Osteoblast (primary cell): Measurements from ENCODE around the gene PHF23. TPM values are rescaled to one million over a fixed set of nuclear protein-coding genes. Genes with fewer than 3 reads are reported as not detected.

Experiments
- DNase-seq: peaks from one replicate; pipeline ENCODE4 v3.0.0; 2011; ENCODE audit warnings: low spot score, mixed read lengths; ENCODE audit not compliant: insufficient read length; ENCODE audit errors: missing footprints
- H2AFZ ChIP-seq: 2 replicates; pipeline ENCODE4 v1.6.0; 2011; ENCODE audit warnings: mild to moderate bottlenecking, low read length
- H3K27ac ChIP-seq: 2 replicates; pipeline ENCODE4 v1.5.1; 2011; ENCODE audit warnings: mild to moderate bottlenecking, low read depth, low read length, moderate library complexity
- H3K27me3 ChIP-seq: 2 replicates; pipeline ENCODE4 v1.6.0; 2012; ENCODE audit warnings: mild to moderate bottlenecking, control low read depth, inconsistent platforms, low read length, moderate library complexity; ENCODE audit not compliant: insufficient read depth
- H3K36me3 ChIP-seq: 2 replicates; pipeline ENCODE4 v1.5.1; 2011; ENCODE audit warnings: mild to moderate bottlenecking, low read length, control low read depth, moderate library complexity; ENCODE audit not compliant: insufficient read depth
- H3K4me1 ChIP-seq: 2 replicates; pipeline ENCODE4 v1.5.1; 2011; ENCODE audit warnings: mild to moderate bottlenecking, low read length, control low read depth, moderate library complexity; ENCODE audit not compliant: insufficient read depth
- H3K4me2 ChIP-seq: 2 replicates; pipeline ENCODE4 v1.6.0; 2011; ENCODE audit warnings: mild to moderate bottlenecking, low read length; ENCODE audit not compliant: insufficient read depth
- H3K4me3 ChIP-seq: fragments of 200-600 bp; sonication (generic); 3 replicates; pipeline ENCODE4 v1.5.1; 2012; ENCODE audit warnings: mild to moderate bottlenecking, low read length, inconsistent platforms; ENCODE audit not compliant: insufficient read depth
- H3K79me2 ChIP-seq: 2 replicates; pipeline ENCODE4 v1.6.0; 2012; ENCODE audit warnings: mild to moderate bottlenecking, low read length, control low read depth, inconsistent platforms; ENCODE audit not compliant: insufficient read depth
- H3K9me3 ChIP-seq: 2 replicates; pipeline ENCODE4 v1.5.1; 2011; ENCODE audit warnings: low read depth, low read length, control low read depth
- H4K20me1 ChIP-seq: 2 replicates; pipeline ENCODE4 v1.6.0; 2012; ENCODE audit warnings: mild to moderate bottlenecking, low read length, control low read depth; ENCODE audit not compliant: insufficient read depth
- CTCF ChIP-seq: IDR thresholded peaks from 2 replicates; pipeline ENCODE4 v1.5.1; 2011; ENCODE audit warnings: mild to moderate bottlenecking, low read depth, low read length, moderate library complexity; ENCODE audit errors: extremely low read depth
- total RNA-seq: library from RNA; depleted of rRNA; stranded (reverse); fragments of >200 nt; gene quantifications from 2 replicates; pipeline ENCODE4 v1.2.3, GENCODE V29; 2012

PHF23 gene
- total RNA-seq, 1 donor = 53.2 TPM

GRCh38 chr17:7256766-7257456 is 17.7 kb upstream of the PHF23 start:
- Histone ChIP-seq H3K36me3 (peaks cover 41% of the 10 kb centered on the region), H4K20me1 (no peaks in the 10 kb centered on the region), H3K4me1 (peaks cover 16% of the 10 kb centered on the region), H3K9me3 (no peaks in the 10 kb centered on the region), H3K4me3 (no peak overlapping the region), H3K79me2 (peaks cover 16% of the 10 kb centered on the region), H3K27ac (no peak overlapping the region), H3K27me3 (peaks cover 5% of the 10 kb centered on the region), H2AFZ (no peak overlapping the region), H3K4me2 (no peak overlapping the region)
- DNase-seq = no peak
- TF ChIP-seq CTCF = no peak

- no peak overlapping the region for H3K27ac ChIP-seq
- H3K9me3 ChIP-seq = no peaks in the 10 kb centered on the region
- H3K4me3 ChIP-seq = no peak overlapping the region
- no peak for TF ChIP-seq CTCF
- H3K4me1 ChIP-seq = peaks cover 24% of the 10 kb centered on the region
- no peak overlapping the region for H2AFZ ChIP-seq
- H3K27me3 ChIP-seq = no peaks in the 10 kb centered on the region
- no peak for DNase-seq
- H3K79me2 ChIP-seq = peaks cover 35% of the 10 kb centered on the region
- H3K36me3 ChIP-seq = peaks cover 40% of the 10 kb centered on the region
- H3K4me2 ChIP-seq = no peak overlapping the region
- no peaks in the 10 kb centered on the region for H4K20me1 ChIP-seq
These were observed 15.3 kb upstream of the PHF23 start for GRCh38 chr17:7254511-7254910.

- no peaks in the 10 kb centered on the region for H3K27me3 ChIP-seq
- peaks cover 49% of the 10 kb centered on the region for H3K79me2 ChIP-seq
- peak overlapping the region; percentile 78 for H3K4me3 ChIP-seq
- peaks cover 3% of the 10 kb centered on the region for H4K20me1 ChIP-seq
- peak overlapping the region; percentile 80 for H2AFZ ChIP-seq
- H3K9me3 ChIP-seq = no peaks in the 10 kb centered on the region
- no peak for DNase-seq
- H3K4me2 ChIP-seq = peak overlapping the region; percentile 97
- H3K27ac ChIP-seq = peak overlapping the region; percentile 99
- peaks cover 17% of the 10 kb centered on the region for H3K4me1 ChIP-seq
- H3K36me3 ChIP-seq = peaks cover 29% of the 10 kb centered on the region
- TF ChIP-seq CTCF = no peak
These were observed 13.8 kb upstream of the PHF23 start for GRCh38 chr17:7253082-7253481.

GRCh38 chr17:7252176-7253043 is 13.2 kb upstream of the PHF23 start, which contains the start of gene ELP5:
ELP5 (plus strand) TSS chr17:7252215; CDS start chr17:7252551, 336 bp downstream.
- peaks cover 56% of the 10 kb centered on the region for H3K79me2 ChIP-seq
- TF ChIP-seq CTCF = peak; percentile 27
- H4K20me1 ChIP-seq = peaks cover 3% of the 10 kb centered on the region
- peak; percentile 98 for DNase-seq
- H3K9me3 ChIP-seq = no peaks in the 10 kb centered on the region
- H2AFZ ChIP-seq = peak within 1 kb of the TSS; percentile 80
- H3K27ac ChIP-seq = peak within 1 kb of the TSS; percentile 99
- peak within 1 kb of the TSS; percentile 78 for H3K4me3 ChIP-seq
- peak within 1 kb of the TSS; percentile 97 for H3K4me2 ChIP-seq
- no peaks in the 10 kb centered on the region for H3K27me3 ChIP-seq
- H3K4me1 ChIP-seq = peaks cover 17% of the 10 kb centered on the region
- peaks cover 29% of the 10 kb centered on the region for H3K36me3 ChIP-seq
